Activated naive CD8-positive, alpha-beta T cell treated with anti-CD3 and anti-CD28 coated beads, Interleukin-2, amount 50 U/mL, for 16 hours (primary cell): ENCODE measurements around the gene ACVR1B.
A peak's percentile ranks its signal among the peaks of the same experiment; 100 is the strongest.

Experiments used
- DNase-seq: peaks from one replicate; pipeline ENCODE4 v3.0.0-alpha.2; 2020; ENCODE audit warnings: low read depth, low spot score

Gene ACVR1B

DNA sequence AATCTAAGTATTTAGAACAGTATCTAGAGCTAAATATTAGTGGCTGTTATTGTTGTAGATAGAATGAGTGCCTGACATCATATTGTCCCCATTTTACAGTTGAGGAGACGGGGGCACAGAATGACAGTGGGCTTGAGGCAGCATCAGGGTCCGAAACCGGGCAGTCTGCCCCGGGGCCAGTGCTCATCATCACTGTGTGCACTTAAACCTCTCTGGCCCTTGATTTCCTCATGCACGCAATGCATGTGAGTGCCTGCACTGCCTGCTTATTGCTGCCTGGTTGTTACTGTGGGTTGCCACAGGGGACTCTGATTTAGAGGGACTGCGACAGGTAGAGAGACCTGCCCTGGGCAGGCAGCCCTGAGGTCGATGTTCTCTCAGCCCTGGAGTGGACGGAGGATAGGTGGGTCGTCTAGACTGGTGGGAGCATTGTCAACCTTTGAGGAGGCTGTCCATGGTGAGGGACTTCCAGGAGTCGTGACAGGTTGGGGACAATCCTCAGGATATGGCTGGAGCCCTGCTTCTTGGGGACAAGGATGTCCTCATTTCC lies 34.4 kb upstream of the ACVR1B start:
- DNase-seq: no peak

DNA sequence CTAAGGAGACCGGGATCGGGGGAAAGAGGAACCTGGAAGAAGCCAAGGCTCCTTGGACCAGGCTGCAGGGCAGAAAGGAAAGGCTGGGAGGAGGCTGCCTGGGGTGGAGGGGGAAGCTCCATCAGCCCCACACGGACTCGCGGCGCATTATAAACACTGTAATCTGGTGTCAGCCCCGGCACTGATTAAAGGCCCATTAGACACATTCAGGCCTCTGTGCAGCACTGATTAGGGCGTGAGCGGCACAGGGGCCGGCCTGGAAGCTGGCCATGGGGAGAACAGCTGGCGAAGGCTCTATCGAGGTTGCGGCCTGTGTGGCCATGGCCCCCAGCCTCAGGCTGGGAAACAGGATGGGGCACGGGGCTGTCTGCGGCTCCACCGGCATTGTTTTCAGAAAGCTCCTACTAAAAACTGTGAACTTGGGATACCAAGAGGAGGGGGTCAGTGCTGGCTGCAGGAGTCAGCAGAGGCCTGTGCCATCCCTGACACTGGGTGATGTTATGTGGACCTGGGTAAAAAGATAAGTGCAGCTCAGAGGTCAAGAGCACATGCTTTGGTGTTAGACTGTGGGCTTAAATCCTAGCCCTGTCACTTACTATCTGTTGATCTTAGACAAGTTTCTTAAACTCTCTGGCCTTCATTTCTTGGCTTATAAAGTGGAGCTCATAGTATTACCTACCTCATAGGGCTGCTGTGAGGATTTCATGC lies 33.6 kb upstream of the ACVR1B start:
- DNase-seq: no peak

DNA sequence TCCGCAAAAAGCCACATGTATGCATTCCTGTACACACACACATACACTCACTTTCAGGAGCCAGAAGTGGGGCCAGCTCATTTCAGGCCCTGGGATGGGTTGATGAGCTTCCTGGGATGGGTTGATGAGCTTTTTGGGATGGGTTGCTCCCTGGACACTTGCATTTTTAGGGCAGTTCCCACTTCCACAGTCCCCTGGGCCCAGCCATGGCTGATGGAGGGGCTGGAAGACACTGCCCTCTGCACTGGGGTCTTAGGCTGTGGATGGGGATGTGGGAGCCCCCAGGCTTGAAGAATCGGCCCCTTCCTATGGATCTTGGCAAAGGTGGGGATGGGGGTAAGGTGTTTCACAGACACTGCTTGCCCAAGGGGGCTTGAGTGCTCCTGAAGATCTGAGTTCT lies 31.5 kb upstream of the ACVR1B start:
- DNase-seq: no peak

DNA sequence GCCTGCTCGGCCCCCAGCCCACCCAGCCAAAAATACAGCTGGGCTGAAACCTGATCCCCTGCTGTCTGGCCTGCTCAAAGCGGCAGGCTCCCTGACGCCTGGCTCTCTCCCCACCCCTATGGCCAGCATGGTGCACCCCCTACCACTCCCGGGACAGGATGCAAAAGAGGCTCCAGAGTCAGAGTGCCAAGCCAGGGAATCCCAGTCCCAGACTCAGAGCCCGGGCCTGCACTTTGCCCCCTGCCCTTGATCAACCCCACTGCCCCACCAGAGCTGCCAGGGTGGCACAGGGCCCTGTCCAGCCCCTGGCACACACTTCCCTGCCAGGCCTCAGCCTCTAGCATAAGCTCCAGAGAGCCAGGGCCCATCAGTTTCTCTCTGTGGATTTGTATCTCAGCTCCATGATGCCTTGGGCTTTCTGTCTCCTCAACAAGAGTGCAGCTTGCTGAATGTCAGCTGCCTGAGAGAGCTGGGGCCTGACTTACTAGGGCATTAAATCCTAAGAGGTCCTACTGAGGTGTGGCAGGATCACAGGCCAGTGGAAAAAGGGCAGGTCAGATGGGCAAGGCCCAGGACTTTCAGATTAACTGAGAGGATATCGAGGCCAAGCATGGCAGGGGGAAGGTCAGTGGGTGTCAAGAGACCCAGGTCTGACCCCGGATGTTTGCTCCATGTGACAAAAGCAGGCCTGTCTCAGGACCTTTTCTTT lies 30.3 kb upstream of the ACVR1B start:
- DNase-seq: no peak

DNA sequence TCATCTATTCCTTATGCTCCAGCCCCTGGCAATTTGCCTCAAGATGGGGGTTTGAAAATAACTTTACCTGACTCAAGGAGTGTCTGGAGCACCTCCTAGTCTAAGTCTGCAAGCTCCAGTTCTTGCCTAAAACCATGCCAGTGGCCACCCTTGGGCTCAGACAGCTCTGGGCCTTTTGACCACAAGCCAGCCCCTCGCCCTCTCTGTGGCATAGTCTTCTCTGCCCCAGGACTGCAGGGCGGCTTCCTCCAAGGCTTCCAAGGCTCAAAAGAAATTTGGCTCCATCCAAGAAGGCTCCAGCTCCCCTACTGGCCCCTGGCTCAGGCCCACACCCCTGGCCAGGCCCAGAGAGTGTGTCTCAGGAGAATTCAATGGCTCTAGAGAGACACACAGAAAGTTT lies 29.4 kb upstream of the ACVR1B start:
- DNase-seq: no peak

DNA sequence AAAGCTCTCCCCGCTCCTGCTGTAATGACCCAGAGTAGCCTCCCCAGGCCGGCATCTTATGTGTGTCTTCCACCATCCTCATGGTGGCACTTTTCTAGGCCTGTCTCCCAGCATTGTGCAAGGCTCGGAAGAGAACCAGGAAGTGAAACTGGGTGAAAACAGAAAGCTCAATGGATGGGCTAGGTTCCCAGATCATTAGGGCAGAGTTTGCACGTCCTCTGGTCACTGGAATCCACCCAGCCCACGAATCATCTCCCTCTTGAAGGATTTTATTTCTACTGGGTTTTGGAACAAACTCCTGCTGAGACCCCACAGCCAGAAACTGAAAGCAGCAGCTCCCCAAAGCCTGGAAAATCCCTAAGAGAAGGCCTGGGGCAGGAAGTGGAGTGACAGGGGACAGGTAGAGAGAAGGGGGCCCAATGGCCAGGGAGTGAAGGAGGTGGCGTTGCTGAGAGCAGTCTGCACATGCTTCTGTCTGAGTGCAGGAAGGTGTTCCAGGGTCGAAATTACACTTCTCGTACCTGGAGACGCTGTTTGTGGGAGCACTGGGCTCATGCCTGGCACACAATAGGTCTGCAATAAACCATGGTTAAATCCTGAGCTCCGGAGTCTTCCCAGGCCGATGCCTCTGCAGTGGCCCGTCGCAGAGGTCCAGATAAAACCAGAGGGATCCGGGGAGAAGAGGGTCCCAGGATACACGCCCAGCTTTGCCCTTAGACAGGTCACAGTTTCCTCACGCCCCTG lies 28.6 kb upstream of the ACVR1B start:
- DNase-seq: no peak

DNA sequence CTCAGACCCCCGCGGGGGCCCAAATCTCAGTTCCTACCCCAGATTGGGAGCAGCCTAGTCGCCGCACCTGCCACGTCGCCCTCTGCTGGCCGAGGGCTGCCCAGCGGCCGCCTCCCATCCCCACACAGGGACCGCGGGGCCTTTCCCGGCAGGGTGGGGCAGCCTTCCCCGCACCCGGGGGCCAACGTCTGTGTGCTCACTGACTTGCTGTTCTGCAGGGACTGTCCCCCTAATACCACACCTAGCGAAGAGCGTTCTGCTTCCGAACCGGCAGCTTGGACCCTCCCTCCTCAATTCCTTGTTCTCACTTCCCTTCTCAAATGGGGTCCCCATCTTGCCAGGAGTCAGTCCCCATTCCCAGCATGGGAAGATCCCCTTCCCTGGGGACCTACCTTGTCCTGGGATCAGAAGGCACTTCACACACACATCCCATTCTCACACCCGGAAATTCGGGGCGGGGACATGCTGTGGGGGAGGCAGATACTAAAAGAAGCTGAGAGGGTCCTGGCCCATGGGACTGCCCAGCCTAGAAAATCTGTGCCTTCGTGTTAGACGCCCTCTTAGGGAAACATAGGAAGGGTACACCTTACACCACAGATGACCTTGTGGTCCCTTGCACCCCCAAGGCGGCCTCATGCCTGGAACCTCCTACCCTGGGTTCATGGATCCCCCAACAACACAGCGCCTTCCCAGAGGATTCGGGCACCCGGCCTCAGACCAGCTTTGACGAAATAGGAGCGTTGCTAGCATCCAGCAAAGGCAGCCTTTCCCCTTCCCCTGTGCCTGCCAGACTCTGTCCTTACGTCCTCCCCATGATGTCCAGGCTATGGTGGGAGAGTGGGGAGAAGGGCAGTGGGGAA lies 27.8 kb upstream of the ACVR1B start:
- DNase-seq: peak; percentile 9

DNA sequence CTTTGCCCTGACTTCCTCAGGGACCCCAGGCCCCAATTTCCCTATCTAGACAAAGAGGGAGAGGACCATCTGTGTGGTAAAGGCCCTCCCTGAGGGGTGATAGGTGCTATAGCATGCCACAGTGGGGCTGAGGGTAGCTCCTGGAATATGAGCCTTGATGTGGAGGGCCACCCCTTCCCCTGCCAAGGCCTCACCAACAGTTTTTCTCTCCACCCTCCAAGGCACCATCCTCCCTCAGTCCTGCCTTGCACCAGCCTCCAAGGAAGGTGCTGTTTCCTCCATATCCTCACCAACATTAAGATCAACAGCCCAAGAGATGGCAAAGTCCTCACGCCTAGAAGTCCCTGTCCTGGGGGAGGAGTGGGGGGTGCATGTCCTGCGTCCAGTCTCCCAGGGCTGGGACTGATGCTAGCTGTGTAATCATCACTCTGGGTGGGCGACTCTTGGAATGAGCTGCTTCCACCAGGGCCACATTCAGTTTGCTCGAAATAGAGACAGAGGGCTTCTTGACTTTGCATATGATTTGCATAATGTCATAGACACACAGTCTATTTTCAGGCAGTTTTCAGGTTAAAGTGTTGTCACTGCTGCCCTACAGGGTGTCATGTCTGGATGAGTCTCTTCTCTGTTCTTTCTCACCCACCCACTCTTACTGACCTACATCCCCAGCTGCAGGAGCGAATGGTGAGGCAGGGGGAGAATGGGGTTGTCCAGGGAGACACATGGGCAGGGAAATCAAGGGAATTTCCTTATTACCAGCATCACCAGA lies 26.8 kb upstream of the ACVR1B start:
- DNase-seq: no peak

DNA sequence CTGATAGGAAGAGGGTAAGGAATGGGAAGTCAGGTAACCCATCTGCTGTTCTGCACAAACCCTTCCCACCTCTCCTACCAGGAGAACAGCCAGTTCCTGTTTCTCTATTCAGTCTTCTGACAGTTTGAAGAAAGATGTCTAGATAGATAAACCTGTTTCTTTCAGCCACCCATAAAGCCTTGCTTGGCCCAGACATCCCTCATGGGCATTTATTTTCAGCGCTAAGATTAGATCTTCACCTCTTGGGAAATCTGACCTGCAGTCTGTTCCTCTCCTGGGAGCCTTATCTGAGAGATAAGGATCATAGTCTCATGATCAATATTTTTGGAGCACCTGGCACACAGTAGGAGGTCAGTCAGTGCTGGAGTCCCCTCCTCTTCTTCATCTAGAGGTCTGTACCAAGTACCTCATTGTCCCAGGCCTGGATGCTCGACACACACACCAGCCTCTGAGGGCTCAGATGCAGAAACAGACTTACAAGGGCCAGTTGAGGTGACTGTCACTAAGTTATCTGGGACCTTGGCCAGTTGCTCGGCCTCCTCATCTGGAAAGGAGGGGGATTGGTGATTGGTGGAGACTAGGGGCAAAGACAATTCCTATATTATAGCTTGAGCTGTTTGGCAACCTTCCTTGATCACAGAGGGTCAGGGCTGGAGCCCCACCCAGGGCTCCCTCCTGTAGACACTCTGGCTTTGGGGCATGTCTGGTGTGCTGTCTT lies 26.0 kb upstream of the ACVR1B start:
- DNase-seq: no peak

DNA sequence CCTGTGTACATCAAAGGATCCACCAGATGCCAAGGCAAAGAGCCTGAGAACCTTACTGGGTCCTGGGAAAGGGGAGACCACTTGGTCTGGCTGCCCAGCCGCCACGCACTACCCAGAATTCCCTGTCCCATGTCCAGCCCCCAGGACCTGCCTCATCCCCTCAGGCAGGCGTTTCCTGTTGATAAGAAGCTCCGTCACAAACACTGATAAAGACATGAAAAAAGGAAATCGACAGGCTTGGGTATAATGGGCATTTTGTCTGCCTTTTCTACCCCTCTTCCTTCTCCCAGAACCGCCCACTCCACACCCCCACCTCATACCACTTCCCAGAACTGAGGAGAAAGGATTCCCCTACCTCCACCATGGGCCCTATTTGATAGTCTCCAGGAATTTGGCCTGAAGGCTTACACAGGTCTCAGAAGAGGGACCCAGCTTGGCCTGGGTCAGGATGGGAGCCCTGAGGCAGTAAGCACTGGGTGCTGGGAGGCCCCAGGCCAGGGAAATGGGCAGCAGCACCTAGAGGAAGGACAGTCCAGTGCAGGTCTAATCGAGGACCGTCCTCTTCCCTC lies 25.4 kb upstream of the ACVR1B start:
- no peak for DNase-seq

DNA sequence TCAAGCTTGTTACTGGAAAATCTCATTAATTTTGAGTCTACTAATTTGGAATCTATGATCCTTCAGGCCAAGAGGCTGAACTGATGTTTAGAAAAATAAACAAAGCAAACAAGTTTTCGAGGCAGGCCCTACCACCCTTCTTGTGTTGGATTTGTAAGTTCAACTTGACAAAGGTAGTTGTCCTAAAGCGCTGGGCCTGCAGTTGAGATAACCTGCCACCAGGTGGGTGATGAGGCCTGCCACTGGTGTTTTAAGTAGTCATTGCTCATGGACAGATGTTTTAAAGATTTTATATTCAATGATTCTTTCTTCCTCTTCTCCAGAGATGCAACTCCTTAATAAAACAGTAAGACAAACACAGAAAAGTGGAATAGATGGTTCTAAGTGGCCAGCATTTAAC lies 24.8 kb upstream of the ACVR1B start:
- no peak for DNase-seq

DNA sequence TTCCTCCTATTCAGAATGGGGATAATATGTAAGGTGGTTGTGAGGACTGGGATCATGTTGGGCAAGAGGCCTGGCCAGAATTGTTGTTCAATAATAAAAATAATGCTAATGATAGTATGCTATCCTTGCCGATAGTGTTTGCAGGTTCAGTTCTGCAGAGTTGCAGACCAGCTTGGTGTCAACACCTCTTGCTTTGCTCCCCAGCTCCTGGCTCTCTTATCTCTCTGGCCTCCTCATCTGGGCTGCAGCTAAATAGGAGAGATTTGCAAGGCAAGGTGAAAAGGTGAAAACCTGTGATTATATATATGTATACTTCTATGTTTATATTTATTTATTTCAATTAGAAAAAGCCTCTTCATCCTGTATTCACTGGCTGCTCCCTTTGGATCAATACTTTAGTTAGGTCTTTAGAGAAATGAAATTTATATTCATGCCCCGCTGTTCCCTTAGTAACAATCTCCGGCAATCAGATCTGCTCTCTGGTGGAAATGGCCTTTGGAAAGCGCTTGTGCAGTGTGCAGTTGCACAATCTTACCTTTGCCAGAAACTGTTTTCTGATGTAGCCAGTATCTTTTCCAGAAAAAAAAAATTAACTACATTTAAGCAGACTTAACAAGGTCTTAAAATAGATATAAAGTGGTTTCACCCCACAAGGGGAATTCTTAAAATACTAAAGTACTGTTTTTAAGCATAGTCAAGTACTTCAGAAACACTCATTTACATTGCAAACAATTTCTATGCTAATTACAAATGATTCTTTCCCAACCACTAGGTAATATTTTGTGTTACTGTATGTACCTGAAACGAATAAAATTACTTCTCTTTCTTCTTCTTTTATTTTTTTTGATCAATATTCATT lies 19.1 kb upstream of the ACVR1B start:
- no peak for DNase-seq

DNA sequence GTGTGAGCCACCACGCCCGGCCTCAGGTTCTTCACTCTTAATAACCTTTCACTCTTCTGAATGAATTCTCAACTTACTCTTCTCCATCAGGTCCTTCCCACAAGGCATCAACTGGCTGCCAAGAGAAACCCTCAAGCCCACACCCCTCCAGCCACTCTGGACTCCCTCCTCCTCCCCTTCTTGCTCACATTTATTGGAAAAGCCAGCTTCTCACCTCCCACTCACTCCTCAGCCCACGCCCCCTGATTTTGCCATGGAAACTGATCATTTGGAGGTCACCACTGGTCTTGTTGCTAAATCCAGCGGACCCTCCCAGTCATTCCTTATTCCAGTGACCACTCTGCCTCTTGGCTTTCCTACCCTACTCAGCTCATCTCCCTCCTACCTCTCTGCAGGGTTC lies 17.4 kb upstream of the ACVR1B start:
- no peak for DNase-seq

DNA sequence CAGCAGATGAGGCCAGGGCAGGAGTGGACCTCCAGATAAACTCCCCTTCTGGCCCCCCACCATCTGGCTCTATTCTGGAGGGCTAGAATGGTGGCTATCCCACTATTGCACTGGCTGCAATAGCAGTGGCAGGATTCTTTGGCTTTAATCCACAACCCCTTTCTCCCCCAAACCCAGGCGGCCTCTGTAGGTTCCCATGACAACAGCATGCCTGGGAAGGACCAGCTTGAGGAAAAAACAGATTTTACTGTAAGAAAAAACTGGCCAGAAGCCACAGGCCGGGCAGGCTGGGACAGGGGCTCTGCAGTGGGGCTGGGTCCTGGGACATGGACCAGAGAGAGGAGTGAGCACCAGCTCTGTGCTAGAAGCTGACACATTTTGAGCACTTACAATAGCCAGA lies 13.6 kb upstream of the ACVR1B start:
- DNase-seq: no peak

DNA sequence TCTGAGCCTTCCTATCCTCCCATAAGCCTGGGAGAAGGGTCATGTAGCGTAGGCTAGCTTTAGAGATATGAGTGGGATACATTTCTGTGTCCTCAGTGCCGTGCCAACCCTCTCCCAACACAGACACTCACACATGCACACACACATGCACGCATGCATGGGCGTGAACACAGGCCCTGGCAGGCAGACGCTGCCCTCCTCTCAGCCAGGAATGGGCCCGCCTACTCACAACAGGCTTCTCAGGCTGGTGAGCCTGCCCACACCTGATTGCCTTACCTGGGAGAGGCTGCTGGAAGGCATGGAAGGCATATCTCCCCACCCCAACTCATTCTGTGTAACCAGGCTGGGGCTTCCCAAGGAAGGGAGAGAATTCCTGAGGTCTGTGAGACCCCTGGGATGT lies 12.8 kb upstream of the ACVR1B start:
- DNase-seq: no peak

DNA sequence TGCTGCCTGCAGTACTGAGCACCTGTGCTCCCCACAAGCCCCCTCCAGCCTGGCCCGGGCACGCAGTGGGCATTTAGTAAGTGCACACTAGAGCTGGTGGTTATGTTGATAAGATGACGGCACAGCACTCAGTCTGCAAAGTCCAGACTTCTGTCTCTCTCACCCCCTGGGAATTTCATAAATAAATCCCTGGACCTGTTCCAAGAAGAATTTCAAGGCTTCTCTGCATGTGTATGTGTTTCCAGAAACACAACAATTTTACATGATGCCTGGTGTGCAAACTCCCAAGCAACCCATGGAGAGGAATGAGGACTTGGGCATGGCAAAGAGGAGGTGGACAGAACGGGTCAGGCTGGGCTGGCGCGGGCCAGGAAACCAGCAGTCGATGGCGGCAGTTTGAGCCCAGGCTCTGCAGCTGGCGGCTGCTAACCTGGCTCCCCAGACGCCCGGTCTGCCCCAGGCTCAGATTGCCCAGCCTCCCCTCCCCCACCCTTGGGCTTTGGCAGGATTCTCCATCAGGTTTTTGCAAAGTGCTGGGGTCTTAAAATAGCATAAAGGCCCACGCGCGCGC lies 10.4 kb upstream of the ACVR1B start:
- DNase-seq: no peak

DNA sequence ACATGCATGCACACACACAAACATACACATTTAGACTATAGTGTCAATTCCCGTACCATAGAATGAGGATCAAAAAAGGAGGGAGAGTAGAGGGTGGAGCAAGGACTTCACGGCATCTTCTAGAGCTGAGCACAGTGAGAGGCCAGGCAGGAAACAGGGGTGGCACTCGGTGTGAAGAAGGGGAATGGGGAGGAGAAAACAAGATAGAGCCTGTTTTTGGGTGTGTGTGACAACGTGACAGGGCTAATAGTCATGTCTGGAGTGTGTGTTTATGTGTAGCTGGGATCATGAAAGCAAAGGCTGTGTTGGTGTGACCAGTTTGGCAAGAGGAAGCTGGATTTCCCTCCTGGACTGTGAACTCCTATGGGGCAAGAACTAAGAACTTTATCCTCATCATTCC lies 9.9 kb upstream of the ACVR1B start:
- no peak for DNase-seq

DNA sequence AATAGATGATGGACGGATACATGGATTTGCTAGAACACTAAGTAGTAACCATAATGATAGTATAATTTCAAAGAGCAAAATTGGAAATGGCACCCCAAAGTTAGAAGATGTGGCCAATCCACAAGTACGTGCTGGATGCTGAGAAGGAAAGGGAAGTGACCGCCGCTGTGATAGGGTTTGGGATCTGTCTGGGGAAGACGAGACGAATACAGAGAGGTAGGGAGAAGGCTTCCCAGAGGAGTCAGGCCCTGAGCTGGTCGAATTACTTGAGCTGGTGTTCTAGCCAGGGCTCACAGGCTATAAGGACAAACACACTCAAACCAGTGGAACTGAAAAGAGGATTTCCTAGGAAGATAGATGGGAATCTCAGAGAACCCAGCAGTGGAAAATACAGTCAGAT lies 9.4 kb upstream of the ACVR1B start:
- DNase-seq: no peak
